HG03439 (cell line): ENCODE results near the gene CDK14.
A peak's percentile ranks its signal among the peaks of the same experiment; 100 is the strongest.

Experiments used
- ATAC-seq: cut with Tn5 transposase; IDR thresholded peaks from one replicate; pipeline ENCODE4 v1.9.1; 2021; ENCODE audit warnings: mild to moderate bottlenecking, moderate library complexity; ENCODE audit not compliant: unreplicated experiment

The CDK14 gene

GRCh38 chr7:90933041-90933440 is 336.9 kb downstream of the CDK14 start:
- ATAC-seq: no peak

GRCh38 chr7:90933984-90934383 is 337.9 kb downstream of the CDK14 start:
- ATAC-seq: no peak

GRCh38 chr7:90938371-90938770 is 342.2 kb downstream of the CDK14 start:
- no peak for ATAC-seq

GRCh38 chr7:90939666-90940065 is 343.5 kb downstream of the CDK14 start:
- ATAC-seq: no peak

- ATAC-seq: no peak
These were observed 347.9 kb downstream of the CDK14 start for GRCh38 chr7:90944021-90944420.

GRCh38 chr7:90945104-90945787 is 349.1 kb downstream of the CDK14 start:
- ATAC-seq: no peak

GRCh38 chr7:90946730-90947501 is 350.8 kb downstream of the CDK14 start:
- ATAC-seq: no peak

GRCh38 chr7:90948085-90948484 is 352.0 kb downstream of the CDK14 start:
- no peak for ATAC-seq

- no peak for ATAC-seq
These were observed 355.1 kb downstream of the CDK14 start for GRCh38 chr7:90951229-90951628.

- ATAC-seq: no peak
These were observed 356.1 kb downstream of the CDK14 start for GRCh38 chr7:90951986-90952954.

- no peak for ATAC-seq
These were observed 359.6 kb downstream of the CDK14 start for GRCh38 chr7:90955641-90956207.

- no peak for ATAC-seq
These were observed 361.8 kb downstream of the CDK14 start for GRCh38 chr7:90957883-90958282.

GRCh38 chr7:90958647-90959046 is 362.5 kb downstream of the CDK14 start:
- no peak for ATAC-seq

GRCh38 chr7:90961037-90961725 is 365.1 kb downstream of the CDK14 start:
- ATAC-seq: peak; percentile 60

- no peak for ATAC-seq
These were observed 369.1 kb downstream of the CDK14 start for GRCh38 chr7:90965211-90965610.

- no peak for ATAC-seq
These were observed 370.2 kb downstream of the CDK14 start for GRCh38 chr7:90966346-90966745.

- no peak for ATAC-seq
These were observed 372.8 kb downstream of the CDK14 start for GRCh38 chr7:90968871-90969270.

GRCh38 chr7:90972906-90973550 is 376.9 kb downstream of the CDK14 start:
- no peak for ATAC-seq

GRCh38 chr7:90977056-90977455 is 380.9 kb downstream of the CDK14 start:
- ATAC-seq: no peak

GRCh38 chr7:90980545-90980944 is 384.4 kb downstream of the CDK14 start:
- ATAC-seq: no peak
